GM12873 (cell line): ENCODE data around the gene PRKG1.

ENCODE experiments used
- TF ChIP-seq, protein P1 (sequence below): IDR thresholded peaks from 2 replicates; pipeline ENCODE4 v1.5.1; 2012; ENCODE audit warnings: low read depth, mild to moderate bottlenecking, moderate library complexity, low read length, control low read depth; ENCODE audit not compliant: insufficient read depth; ENCODE audit errors: missing control alignments

Gene PRKG1

DNA sequence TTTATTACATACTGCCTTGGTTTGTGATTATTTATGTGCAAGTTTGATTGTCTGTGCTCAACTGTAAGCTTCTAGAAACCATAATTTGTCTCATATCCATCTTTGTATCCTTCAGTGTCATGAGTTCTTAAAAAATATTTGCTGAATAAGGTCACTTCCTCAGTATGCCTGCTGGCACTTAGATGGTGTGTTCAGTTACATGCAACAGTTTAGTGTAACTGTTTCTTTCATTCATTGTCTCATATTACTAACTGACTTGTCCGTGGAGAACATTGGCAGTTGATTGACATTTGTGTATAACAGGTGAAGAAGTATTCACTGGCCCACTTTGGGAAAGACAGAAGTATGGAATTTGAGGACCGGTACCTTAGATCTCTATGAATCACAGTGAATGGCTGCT, 236.9 kb downstream of the PRKG1 start:
- TF ChIP-seq, protein P1, sequence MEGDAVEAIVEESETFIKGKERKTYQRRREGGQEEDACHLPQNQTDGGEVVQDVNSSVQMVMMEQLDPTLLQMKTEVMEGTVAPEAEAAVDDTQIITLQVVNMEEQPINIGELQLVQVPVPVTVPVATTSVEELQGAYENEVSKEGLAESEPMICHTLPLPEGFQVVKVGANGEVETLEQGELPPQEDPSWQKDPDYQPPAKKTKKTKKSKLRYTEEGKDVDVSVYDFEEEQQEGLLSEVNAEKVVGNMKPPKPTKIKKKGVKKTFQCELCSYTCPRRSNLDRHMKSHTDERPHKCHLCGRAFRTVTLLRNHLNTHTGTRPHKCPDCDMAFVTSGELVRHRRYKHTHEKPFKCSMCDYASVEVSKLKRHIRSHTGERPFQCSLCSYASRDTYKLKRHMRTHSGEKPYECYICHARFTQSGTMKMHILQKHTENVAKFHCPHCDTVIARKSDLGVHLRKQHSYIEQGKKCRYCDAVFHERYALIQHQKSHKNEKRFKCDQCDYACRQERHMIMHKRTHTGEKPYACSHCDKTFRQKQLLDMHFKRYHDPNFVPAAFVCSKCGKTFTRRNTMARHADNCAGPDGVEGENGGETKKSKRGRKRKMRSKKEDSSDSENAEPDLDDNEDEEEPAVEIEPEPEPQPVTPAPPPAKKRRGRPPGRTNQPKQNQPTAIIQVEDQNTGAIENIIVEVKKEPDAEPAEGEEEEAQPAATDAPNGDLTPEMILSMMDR, result no peak

DNA sequence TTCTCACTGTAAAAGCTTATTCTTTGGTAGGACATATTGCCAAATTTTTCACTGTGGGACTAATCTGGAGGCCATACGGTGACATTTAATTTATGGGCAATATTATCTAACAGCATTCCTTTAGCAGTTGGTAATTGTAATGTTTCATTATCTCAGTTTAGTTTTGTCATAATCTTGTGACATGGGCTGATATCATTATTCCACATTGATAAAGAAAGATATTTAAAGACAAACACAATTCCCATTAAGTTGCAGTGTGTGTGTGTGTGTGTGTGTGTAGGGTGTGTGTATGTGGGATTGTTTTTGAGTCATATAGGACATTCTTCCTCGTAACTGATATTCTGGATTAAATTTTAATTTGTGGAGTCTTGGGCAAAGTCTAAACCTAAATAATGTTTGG, 238.5 kb downstream of the PRKG1 start:
- TF ChIP-seq, protein P1, result no peak

DNA sequence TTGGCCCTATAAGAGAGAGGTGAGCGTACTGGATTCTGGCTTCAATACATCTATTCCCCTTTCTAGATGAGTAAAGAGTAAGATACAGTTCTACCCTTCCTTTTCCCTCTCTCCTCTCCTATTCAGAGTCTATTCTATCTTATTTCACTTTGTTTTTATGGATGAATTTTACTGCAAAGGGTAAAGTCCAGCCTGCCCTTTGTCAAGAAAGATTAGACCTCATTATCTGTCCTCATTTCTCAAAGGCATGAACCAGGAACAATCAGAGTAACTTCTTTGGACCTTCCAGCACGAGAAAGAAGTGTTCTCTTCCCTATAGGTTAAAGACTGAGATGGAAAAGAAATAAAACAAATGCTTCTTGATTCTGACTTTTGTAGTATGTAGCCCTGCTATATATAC, 239.0 kb downstream of the PRKG1 start:
- TF ChIP-seq, protein P1, result no peak

DNA sequence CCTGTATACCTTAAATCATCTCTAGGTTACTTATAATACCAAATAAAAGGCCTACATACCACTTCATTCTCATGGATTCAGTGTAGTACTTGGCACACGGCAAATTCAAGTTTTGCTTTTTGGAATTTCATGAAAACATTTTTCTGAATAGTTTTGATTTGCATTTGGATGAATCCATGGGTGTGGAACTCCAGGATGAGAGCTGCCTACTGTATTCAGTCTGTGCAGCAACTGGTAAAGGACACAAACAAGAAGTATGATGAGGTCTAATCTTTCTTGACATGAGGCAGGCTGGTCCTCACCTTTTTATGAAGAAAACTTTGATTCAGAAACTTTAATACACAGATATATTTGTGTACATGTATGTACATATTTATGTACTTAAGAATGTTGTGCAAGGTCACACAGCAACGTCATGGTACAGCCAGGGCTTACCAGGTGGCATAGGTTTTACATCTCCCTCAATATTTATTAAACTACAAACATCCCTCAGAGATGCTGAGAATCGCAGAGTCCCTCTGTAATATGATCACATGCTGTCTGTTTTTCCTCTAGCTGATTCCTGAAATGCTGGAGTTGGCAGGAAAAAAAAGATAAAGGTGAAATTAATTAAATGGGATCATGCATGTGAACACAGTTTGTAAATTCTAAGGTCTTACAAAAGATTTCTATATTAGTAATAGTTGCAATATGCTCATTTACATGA, 239.6 kb downstream of the PRKG1 start:
- TF ChIP-seq, protein P1, result no peak

DNA sequence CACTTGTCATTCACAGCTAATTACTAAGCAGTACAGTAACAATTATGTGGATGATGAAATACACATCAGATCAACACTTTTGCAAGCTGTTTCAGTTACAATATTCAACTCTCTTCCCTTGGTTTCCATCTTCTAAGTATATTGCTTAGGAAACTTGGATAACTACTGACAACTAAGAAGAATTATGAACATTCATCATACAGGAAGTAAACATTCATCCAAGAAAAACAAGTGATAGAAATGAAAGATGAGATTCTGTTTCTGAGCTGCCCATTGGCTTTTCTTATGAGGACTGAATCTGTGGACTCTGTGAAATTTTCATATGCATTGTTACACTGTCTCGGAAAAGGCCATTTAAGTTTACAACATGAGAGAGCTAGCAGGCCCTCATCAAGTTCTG, 240.2 kb downstream of the PRKG1 start:
- TF ChIP-seq, protein P1, result no peak

DNA sequence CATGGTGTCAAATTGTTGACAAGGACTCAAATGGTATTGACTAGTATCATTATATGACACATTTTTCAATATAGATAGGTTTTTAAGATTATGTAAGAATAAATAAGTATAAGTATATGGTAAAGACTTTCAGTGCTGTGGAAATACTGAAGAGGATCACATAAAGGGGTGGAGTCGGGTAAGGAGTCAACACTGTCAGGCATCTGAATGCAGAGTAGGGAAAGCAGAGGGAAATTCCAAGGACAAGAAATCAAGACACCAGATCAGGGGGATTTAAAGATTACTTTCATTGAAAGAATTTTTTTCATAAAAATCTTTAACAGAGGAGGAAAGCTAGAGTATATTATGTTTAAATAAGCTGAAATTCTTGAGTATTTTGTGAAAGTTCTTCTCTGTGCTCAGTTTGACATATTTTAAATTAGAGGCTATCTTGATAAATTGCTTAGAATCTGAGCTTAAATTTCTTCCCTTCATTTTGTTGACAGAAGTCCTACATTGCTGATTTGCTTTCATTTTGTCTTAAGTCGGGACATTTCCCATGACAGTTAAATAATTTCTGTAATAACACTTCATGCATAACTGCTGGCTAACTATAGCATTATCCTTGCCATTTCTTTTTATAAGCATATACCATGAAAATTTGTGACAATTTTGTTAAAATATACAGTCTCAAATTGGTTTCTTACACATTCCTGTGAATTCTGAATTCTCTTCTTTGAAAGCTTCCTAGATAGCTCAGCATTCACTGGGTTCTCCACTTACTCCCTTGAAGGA, 244.3 kb downstream of the PRKG1 start:
- TF ChIP-seq, protein P1, result no peak

DNA sequence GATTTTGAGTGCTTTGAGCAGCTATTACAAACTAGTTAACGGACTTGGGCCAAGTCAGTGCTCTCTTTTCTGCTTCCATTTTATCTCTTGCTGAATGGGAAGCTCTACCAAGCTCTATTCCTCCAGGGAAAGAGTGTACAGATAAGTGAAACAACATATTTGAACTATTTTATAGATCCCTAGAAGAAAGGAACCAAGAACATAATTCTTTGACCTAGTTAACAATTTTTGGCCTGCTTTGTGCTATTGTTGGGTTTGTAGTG, 244.8 kb downstream of the PRKG1 start:
- TF ChIP-seq, protein P1, result no peak
